Occipital lobe (tissue), 2 donors: ENCODE results near the gene CDK12. TPM values are rescaled to one million over a fixed set of nuclear protein-coding genes. Genes with fewer than 3 reads are reported as not detected.
"Not testable (repeated sequence)": the region's sequence is repeated elsewhere in the genome, so short reads cannot be mapped to it uniquely, and the experiment has no call there.

Experiments used
- DNase-seq: peaks from one replicate; lab custom pipeline; 2025; lab: John Stamatoyannopoulos, UW
- total RNA-seq: library from RNA; depleted of rRNA; stranded (reverse); fragments of >200 nt; gene quantifications from one replicate; pipeline ENCODE4 v1.2.3, GENCODE V29; 2014

The CDK12 gene
- 21.5 TPM for total RNA-seq

DNA sequence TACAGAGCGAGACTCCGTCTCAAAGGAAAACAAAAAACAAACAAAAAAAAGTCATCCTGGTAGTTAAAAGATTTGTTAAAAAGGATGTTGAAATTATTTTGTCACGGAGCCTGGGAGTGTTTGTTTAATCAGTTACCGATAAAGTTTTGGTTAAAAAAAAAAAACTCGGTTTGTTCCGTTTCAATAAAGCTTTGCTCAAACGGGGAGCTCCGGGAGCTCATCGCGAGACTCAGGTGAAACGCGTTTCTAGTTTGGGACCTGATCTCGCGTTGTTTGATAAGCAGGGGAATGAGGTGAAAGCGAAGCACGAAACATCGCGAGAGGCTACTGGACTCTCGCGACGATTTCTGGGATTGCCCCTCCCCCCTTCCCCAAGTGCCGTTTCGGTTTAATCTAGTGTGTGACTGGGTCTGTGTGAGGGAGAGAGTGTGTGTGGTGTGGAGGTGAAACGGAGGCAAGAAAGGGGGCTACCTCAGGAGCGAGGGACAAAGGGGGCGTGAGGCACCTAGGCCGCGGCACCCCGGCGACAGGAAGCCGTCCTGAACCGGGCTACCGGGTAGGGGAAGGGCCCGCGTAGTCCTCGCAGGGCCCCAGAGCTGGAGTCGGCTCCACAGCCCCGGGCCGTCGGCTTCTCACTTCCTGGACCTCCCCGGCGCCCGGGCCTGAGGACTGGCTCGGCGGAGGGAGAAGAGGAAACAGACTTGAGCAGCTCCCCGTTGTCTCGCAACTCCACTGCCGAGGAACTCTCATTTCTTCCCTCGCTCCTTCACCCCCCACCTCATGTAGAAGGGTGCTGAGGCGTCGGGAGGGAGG is at the start of gene CDK12:
TSS of gene CDK12 (plus strand) at position 374 of the 813 bp plus-strand sequence. CDS start 586 bp downstream, outside the sequence.
- peak; percentile 95 for DNase-seq

GRCh38 chr17:39416141-39416540 is 45.1 kb upstream of the CDK12 start:
- DNase-seq, result no peak

- no peak for DNase-seq
Measured at GRCh38 chr17:39429600-39429999, 31.7 kb upstream of the CDK12 start.

- not testable (repeated sequence) for DNase-seq
Measured at GRCh38 chr17:39439868-39440267, 21.4 kb upstream of the CDK12 start.

DNA sequence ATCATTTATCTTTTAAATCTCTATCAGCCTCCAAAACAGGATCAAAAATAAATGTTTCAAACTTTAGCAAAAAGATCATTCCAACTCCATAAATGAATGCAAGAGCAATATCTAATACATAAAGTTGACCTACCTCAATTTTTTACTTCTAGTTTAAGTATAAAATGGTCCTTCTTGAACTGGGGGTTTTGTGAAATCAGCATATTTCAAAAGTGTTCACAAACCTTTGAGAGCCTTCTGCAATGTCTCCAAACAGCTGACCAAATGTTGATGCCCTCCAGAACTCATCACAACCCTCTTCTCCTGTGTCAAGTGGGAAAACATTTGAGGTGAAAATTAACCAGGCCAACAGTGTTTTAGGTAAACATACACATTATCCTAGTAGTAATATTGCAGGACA is 18.0 kb upstream of the CDK12 start:
- DNase-seq, result no peak

DNA sequence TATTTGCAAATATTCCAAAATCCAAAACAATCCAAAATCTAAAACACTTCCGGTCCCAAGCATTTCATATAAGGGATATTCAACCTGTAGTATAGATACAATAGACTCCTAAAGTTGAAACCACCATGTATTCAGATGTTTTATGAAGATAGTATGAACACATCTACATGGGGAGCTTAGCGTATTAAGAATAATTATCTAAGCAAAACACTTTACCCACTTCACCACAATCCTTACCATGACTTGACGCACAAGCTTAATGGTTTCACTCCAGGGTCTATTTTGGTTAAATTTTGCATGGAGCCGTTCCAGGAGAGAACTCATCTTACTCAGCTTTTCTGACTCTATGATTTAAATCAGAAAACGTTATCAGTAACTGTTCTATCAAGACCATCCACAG is 13.7 kb upstream of the CDK12 start:
- DNase-seq, result no peak

DNA sequence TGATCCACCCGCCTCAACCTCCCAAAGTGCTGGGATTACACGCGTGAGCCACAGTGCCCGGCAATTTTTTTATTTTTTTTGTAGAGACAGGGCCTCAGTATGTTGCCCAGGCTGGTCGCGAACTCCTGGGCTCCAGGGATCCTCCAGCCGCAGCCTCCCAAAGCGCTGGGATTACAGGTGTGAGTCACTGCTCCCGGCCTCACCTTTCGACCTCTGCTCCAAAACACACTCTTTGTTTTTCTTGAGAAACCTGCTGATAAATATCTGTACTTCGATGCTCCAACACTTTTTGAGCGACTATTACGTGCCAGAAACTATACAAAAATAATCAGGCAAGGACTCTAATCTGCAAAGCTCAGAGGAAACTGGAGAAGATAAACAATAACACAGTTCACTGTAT is 11.2 kb upstream of the CDK12 start:
- DNase-seq, result no peak

- DNase-seq, result peak; percentile 87
Measured at GRCh38 chr17:39450847-39451581, 10.3 kb upstream of the CDK12 start, which contains the start of gene MED1. TSS of gene MED1 (minus strand) at chr17:39451263. CDS start at chr17:39451062, 201 bp downstream.

- no peak for DNase-seq
Measured at GRCh38 chr17:39455919-39456318, 5.4 kb upstream of the CDK12 start.

- no peak for DNase-seq
Measured at GRCh38 chr17:39461926-39462569, 762 bp downstream of the CDK12 start.

- DNase-seq, result no peak
Measured at GRCh38 chr17:39462631-39463375, 1.5 kb downstream of the CDK12 start.

GRCh38 chr17:39464639-39465181 is 3.4 kb downstream of the CDK12 start:
- DNase-seq, result not testable (repeated sequence)

DNA sequence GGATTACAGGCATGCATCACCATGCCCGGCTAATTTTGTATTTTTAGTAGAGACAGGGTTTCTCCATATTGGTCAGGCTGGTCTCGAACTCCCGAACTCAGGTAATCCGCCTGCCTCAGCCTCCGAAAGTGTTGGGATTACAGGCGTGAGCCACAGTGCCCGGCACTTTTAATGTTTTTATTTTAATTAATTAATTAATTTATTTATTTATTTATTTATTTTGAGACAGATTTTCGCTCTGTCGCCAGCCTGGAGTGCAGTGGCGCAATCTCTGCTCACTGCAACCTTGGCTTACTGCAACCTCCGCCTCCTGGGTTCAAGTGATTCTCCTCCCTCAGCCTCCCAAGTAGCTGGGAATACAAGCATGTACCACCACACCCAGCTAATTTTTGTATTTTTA is 7.3 kb downstream of the CDK12 start:
- not testable (repeated sequence) for DNase-seq

GRCh38 chr17:39473310-39473709 is 12.0 kb downstream of the CDK12 start:
- no peak for DNase-seq

- not testable (repeated sequence) for DNase-seq
Measured at GRCh38 chr17:39479631-39480030, 18.3 kb downstream of the CDK12 start.

DNA sequence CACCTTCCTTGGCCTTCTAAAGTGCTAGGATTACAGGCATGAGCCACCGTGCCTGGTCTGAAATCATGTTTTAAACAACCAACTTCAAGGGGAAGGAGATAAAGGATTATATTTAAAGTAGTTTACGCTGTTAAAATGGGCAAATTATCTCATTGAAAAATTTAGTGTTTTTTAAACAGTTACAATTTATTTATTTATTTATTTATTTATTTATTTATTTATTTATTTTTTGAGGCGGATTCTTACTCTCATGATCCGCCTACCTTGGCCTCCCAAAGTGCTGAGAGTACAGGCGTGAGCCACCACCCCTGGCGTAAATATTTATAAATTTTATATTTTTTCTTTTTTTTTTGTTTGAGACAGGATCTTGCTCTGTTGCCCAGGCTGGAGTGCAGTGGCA is 22.2 kb downstream of the CDK12 start:
- DNase-seq, result no peak

- DNase-seq, result no peak
Measured at GRCh38 chr17:39484178-39484577, 22.9 kb downstream of the CDK12 start.

- no peak for DNase-seq
Measured at GRCh38 chr17:39485555-39485954, 24.3 kb downstream of the CDK12 start.

- DNase-seq, result no peak
Measured at GRCh38 chr17:39486242-39486641, 25.0 kb downstream of the CDK12 start.

DNA sequence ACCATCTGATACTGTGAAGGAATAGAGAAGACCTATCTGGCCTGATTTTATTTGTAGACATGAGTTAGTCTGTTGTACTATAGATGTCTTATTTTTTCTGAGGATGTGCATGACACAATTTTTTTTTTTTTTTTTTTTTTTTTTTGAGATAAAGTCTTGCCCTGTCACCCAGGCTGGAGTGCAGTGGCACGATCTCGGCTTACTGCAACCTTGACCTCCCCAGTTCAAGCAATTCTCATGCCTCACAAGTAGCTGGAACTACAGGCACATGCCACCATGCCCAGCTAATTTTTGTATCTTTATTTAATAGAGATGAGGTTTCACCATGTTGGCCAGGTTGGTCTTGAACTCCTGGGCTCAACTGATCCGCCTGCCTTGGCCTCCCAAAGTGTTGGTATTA is 26.2 kb downstream of the CDK12 start:
- DNase-seq, result not testable (repeated sequence)

DNA sequence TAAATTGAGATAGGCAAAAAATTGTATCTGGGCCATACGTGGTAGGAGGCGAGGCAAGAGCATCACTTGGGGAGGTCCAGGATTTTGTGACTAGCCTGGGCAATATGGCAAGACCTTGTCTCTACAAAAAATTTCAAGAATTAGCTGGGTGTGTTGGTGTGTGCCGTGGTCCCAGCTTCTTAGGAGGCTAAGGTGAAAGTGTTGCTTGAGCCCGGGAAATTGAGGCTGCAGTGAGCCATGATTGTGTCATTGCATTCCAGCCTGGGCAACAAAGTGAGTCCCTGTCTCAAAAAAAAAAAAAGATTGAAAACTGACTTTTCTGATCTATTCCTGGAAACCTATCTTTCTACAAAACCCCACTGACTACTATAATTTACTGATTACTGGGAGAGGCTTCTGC is 26.7 kb downstream of the CDK12 start:
- DNase-seq, result no peak
